NCI-H345 (cell line): ENCODE measurements around the gene STK32C.
"Not testable (repeated sequence)": the region's sequence is repeated elsewhere in the genome, so short reads cannot be mapped to it uniquely, and the experiment has no call there.

Source experiments
- DNase-seq: peaks from one replicate; lab custom pipeline; 2025; lab: John Stamatoyannopoulos, UW

The STK32C gene

DNA sequence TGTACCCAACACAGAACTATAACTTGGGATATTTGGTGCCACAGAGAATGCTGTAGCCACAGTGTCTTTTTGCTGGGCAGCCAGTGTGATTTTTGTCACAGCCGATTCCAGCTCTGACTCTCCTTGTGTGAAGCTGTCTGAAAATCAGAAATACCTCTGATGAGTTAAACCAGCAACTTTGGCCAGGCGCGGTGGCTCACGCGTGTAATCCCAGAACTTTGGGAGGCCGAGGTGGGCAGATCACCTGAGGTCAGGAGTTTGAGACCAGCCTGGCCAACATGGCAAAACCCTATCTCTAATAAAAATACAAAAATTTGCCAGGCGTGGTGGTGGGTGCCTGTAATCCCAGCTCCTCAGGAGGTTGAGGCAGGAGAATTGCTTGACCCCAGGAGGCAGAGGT lies 30.1 kb upstream of the STK32C start:
- not testable (repeated sequence) for DNase-seq

- DNase-seq: no peak
These were observed 29.2 kb upstream of the STK32C start for GRCh38 chr10:132336919-132337407.

DNA sequence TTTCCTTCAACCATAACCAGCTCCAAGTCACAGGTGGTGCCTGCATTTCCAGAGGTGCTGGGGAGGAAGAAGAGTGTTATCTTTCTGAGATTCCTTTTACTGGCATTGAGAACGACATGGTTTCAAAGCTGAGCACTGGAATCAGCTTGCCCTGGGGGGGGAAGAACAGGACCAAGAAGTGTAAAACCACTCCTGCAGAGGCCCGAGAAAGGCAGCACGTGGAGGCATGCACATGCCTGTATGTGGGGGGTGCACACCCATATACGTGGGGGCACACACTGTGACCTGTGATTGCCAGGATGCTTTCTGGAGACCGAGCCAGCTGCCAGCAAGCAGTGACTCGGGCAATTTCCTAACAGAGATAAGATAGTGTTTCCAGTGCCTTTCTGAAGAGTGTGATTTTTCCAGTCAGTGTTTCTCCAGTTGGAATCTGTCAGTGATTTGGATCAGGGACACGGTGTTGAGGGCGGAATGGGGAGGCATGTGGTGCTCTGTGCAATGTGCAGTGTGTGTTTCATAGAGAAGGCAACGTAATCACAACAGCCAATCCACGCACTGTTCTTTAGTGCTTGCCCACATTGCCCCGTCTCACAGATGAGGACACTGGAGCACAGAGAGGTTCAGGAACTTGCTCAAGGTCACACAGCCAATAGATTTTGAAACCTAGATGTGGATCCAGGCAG lies 28.5 kb upstream of the STK32C start:
- no peak for DNase-seq

DNA sequence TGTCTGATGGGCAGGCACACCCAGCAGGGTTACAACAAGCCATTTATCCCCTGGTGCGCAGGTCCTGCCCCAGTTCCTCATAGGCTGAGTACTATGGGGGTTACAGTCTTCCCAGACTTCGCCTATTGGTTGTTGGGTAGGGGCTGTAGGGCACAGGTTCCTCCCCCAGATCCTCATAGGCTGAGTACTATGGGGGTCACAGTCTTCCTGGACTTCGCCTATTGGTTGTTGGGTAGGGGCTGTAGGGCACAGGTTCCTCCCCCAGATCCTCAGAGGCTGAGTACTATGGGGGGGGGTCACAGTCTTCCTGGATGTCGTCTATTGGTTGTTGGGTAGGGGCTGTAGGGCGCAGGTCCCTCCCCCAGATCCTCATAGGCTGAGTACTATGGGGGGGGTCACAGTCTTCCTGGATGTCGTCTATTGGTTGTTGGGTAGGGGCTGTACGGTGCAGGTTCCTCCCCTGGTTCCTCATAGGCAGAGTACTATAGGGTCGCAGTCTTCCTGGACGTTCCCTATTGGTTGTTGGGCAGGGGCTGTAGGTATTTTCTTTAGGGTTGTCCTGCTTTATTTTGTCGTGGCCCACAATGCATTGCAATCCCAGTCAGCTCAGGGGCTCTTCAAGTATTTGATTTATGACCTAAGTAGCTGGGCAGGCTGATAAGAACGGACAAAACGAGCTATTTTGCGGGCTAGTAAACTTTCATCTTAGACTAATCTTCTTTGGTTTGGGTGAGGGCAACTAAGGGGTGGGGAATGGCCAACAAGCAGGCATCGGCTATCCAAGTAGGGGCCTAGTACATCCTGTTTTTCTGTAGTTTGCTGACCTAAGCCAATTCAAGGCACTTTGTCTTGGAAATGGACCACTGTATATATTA lies 27.7 kb upstream of the STK32C start:
- DNase-seq: no peak

- DNase-seq: no peak
These were observed 27.0 kb upstream of the STK32C start for GRCh38 chr10:132334631-132335188.

DNA sequence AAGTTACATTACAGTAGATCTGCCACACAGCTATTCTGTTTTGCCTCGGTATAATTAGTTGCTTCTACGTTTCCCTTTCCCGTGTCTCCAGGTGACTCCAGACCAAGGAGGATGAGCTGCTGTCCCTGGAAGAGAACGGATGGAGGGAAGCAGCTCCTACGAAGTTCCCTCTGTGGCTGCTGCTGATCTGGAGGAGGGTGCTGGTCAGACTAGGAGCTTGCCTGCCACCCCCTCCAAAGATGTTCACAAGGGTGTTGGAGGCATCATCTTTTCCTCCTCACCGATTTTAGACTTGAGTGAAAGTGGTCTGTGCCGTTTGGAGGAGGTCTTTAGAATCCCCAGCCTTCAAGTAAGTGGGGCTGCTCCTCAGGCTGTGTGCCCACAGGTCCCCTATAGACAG lies 25.6 kb upstream of the STK32C start:
- DNase-seq: no peak

DNA sequence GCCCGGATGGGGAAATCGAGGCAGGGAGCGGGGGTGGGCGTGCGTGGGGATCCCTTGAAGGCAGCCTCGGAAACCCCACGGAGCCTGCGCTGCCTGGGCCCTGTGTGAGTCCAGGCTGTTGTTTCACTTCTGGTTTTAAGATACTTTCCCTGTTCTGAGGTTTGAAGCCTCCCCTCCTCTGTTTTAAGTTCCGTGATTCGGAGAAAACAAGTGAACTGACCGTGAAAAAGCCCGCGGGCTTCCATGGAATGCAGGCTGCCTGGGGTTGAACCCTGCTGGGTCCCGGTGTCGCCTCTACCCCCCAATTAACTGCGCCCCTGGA lies 24.6 kb upstream of the STK32C start:
- DNase-seq: no peak

DNA sequence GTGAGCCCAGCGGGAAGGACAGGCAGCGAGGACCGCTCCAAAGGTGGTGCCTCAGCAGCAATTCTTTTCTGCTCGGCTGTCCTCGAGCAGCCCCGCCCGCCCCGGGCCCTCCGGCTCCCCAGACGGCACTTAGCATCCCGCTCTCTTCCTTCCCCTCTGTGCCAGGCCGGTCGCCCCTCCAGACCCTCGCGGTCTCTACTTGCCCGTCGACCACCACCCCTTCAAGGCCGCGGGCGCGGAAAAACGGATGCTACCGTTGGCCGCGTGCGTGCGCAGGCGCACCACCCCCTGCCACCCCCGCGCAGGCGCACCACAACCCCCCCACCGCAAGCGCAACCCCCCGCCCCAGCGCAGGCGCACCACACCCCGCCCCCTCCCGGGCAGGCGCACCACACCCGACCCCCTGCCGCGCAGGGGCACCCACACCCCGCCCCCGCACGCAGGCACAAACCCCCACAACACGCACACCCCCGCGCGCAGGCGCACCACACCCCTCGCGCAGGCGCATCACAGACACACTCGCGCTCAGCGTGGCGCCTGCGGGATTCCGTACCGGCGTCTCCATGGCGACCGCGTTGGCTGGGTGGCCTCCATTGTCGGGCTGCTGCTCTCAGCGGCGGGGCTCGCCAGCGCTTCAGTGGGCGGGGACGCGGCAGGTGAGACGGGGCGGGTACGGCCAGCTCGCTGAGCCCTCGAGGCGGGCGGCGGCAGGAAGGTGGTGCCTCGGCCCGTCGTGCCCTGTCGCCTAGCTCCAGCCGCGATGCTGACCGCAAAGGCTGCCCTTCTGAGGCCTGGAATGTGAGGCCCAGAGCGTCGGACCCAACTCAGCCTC lies 24.1 kb upstream of the STK32C start, which contains the start of gene LRRC27:
LRRC27 (plus strand) TSS at position 593 of the 832 bp plus-strand sequence. CDS start 1,332 bp downstream, outside the sequence.
- peak; percentile 95 for DNase-seq

DNA sequence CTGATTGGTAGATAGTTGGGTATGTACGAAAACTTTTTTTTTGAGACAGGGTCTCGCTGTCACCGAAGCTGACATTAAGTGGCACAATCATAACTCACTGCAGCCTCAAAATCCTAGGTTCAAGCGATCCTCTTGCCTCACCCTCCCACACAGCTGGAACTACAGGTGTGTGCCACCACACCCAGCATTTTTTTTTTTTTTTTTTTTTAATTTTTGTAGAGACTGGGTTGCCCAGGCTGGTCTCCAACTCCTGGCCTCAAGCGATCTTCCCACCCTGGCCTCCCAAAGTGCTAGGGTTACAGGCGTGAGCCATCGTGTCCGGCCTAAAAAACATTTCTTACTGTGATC lies 22.7 kb upstream of the STK32C start:
- DNase-seq: no peak

DNA sequence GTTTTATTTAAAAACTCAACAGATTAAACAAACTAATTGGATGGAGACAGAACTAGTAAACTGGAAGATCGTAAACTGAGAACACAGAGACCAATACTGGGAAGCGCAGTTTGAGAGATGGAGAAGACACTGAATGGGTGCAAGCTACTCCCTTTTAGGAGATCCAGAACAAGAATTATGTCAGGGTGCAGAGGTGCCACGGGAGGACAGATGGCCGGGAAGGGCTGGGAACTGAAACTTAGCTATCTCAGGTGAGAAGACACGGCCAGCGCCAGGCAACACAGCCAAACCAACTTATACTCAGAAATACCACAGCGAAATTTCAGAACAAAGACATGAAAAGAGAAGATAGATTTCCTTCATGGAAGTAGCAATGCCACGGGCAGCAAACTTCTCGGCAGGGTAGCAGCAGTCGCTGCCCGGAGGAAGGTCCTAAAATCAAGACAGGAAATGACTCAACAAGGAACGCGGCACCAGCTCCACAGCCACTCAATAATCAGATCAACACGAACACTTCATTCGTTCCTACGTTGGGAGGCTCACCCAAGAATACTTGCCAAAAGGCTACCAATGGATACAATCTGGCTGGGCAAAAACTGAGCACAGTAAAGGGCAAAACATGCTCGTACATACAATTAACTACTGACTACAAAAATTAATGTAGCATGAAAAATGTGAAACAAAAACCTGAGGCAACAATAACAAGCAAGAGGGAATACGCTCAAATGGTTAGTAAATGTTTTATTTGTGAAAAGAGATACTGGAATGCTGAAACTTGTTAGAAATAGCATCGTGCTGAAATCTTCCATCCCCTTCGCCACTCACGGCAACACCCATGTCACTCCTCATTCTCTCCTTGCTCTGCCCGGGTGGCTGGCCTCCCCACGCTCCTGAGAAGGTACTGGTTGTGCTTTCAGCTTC lies 22.1 kb upstream of the STK32C start:
- no peak for DNase-seq

DNA sequence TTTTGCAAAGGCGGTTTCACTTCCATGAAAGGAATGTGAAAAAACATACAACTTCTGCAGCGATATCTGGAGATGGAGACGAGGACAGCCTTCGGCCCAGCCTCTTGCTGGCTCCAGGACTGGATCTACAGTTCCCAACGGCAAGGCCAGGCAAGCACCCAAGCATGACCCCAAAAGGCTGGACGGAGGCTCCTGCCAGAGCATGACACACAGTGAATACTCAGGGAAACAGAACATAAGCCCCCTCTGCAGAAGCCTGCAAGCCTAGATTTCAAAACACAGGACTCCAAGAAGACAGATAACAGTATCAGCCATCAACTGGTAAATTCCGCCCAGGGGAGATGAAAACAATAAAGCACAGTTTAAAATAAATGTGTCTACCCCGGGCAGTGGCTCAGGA lies 21.0 kb upstream of the STK32C start:
- DNase-seq: no peak

- DNase-seq: no peak
These were observed 20.4 kb upstream of the STK32C start for GRCh38 chr10:132328106-132328505.

DNA sequence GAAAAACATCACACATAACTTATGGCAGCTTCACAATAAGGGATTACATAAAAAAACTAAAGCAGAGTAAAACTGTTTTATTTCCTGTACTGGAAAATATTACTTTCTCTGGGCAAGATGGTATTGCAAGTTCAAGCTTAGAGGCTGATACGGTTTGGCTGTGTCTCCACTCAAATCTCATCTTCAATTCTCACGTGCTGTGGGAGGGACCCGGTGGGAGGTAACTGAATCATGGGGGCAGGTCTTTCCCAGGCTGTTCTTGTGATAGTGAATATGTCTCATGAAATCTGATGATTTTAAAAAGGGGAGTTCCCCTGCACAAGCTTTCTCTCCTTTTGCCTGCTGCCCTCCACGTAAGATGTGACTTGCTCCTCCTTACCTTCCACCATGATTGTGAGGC lies 19.2 kb upstream of the STK32C start:
- DNase-seq: no peak

GRCh38 chr10:132326344-132326889 lies 18.7 kb upstream of the STK32C start:
- no peak for DNase-seq

DNA sequence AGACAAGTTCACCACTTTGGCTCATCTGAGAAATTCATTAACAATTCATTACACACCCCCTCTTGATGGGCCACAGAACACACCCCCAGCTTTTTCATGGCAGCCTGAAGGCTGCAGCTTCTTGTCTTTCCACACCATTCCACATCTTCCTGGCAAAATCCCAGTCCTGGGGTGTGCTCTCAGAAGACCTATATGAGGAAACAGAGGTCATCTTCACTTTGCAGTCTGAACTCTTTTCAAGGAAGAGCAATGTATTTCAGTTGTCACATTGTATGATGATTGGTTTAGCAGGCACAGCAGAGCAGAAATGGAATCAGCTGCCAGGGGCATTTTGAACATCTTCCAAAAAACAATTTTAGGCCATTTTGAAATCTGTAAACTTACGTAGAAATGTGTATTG lies 16.4 kb upstream of the STK32C start:
- no peak for DNase-seq

- no peak for DNase-seq
These were observed 14.9 kb upstream of the STK32C start for GRCh38 chr10:132322586-132323048.

DNA sequence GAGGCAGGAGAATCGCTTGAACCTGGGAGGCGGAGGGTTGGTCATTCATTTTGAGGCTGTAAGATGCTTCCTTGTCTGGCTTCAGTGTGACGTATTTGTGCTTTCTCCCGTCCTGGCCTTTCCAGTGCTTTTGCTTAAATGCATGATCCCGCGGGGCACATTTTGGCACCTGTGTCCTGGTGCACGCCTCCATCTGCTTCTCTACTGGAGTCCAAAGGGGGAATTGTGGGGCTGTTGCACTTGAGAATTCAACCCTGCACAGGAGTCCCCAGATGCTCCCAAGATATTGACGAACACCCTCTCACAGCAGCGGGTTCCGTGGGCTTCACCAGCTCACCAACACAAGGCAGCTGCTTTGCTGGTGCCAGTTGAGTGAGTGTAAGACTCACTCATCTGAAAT lies 14.0 kb upstream of the STK32C start:
- no peak for DNase-seq

- no peak for DNase-seq
These were observed 13.1 kb upstream of the STK32C start for GRCh38 chr10:132320654-132321469.

GRCh38 chr10:132319853-132320653 lies 12.3 kb upstream of the STK32C start:
- DNase-seq: no peak
